H9 (cell line): ENCODE results near the gene CLIP4. TPM values are rescaled to one million over a fixed set of nuclear protein-coding genes. Genes with fewer than 3 reads are reported as not detected.

Experiments used
- DNase-seq: peaks from one replicate; pipeline ENCODE4 v3.0.0-alpha.2; 2017
- H2AFZ ChIP-seq: one replicate; pipeline ENCODE4 v1.6.1; 2013; ENCODE audit warnings: mild to moderate bottlenecking, low read length, control low read depth, moderate library complexity
- H2AK5ac ChIP-seq: 2 replicates; pipeline ENCODE4 v1.6.1; 2013; ENCODE audit warnings: low read length, control low read depth, mixed read lengths; ENCODE audit not compliant: insufficient read length
- H2BK120ac ChIP-seq: one replicate; pipeline ENCODE4 v1.6.1; 2013; ENCODE audit warnings: low read depth, mild to moderate bottlenecking, low read length, control low read depth, inconsistent platforms; ENCODE audit not compliant: poor library complexity, severe bottlenecking
- H2BK12ac ChIP-seq: 2 replicates; pipeline ENCODE4 v1.6.1; 2013; ENCODE audit warnings: low read length, control low read depth, mixed read lengths, low read depth; ENCODE audit not compliant: insufficient read length
- H2BK15ac ChIP-seq: 2 replicates; pipeline ENCODE4 v1.6.1; 2013; ENCODE audit warnings: low read depth, low read length, control low read depth
- H2BK20ac ChIP-seq: one replicate; pipeline ENCODE4 v1.6.1; 2013; ENCODE audit warnings: low read depth, mild to moderate bottlenecking, low read length, control low read depth, inconsistent platforms; ENCODE audit not compliant: poor library complexity, severe bottlenecking
- H2BK5ac ChIP-seq: 2 replicates; pipeline ENCODE4 v1.6.1; 2013; ENCODE audit warnings: low read length, control low read depth, mixed read lengths; ENCODE audit not compliant: insufficient read length
- H3K14ac ChIP-seq: 2 replicates; pipeline ENCODE4 v1.6.1; 2013; ENCODE audit warnings: low read length, control low read depth; ENCODE audit not compliant: insufficient read depth
- H3K18ac ChIP-seq: 2 replicates; pipeline ENCODE4 v1.6.1; 2013; ENCODE audit warnings: low read depth, mild to moderate bottlenecking, mixed read lengths, low read length, control low read depth; ENCODE audit not compliant: insufficient read length
- H3K23ac ChIP-seq: 2 replicates; pipeline ENCODE4 v1.6.1; 2013; ENCODE audit warnings: low read length, control low read depth, mixed read lengths, low read depth; ENCODE audit not compliant: insufficient read length
- H3K23me2 ChIP-seq: 2 replicates; pipeline ENCODE4 v1.6.1; 2013; ENCODE audit warnings: low read depth, mild to moderate bottlenecking, mixed read lengths, low read length, control low read depth; ENCODE audit not compliant: insufficient read length, poor library complexity, severe bottlenecking
- H3K27ac ChIP-seq: 2 replicates; pipeline ENCODE4 v1.5.1; 2013; ENCODE audit warnings: low read length, control low read depth, mixed read lengths, low read depth; ENCODE audit not compliant: insufficient read length
- H3K27me3 ChIP-seq: 2 replicates; pipeline ENCODE4 v1.6.1; 2013; ENCODE audit warnings: low read length, control low read depth, inconsistent platforms; ENCODE audit not compliant: insufficient read depth
- H3K4ac ChIP-seq: 2 replicates; pipeline ENCODE4 v1.6.1; 2013; ENCODE audit warnings: low read depth, mild to moderate bottlenecking, control low read depth, inconsistent platforms, low read length, moderate library complexity
- H3K4me1 ChIP-seq: 2 replicates; pipeline ENCODE4 v1.6.1; 2013; ENCODE audit warnings: low read length, control low read depth, inconsistent platforms; ENCODE audit not compliant: insufficient read depth
- H3K4me2 ChIP-seq: 2 replicates; pipeline ENCODE4 v1.6.1; 2013; ENCODE audit warnings: low read length, control low read depth, mixed read lengths; ENCODE audit not compliant: insufficient read length, insufficient read depth
- H3K56ac ChIP-seq: 2 replicates; pipeline ENCODE4 v1.6.1; 2013; ENCODE audit warnings: low read depth, mild to moderate bottlenecking, mixed read lengths, low read length, control low read depth; ENCODE audit not compliant: insufficient read length
- H3K79me1 ChIP-seq: 2 replicates; pipeline ENCODE4 v1.6.1; 2013; ENCODE audit warnings: low read depth, mild to moderate bottlenecking, moderate library complexity, low read length, control low read depth, inconsistent platforms; ENCODE audit not compliant: insufficient read depth, poor library complexity, severe bottlenecking
- H3K79me2 ChIP-seq: 2 replicates; pipeline ENCODE4 v1.6.1; 2013; ENCODE audit warnings: low read length, control low read depth, inconsistent platforms; ENCODE audit not compliant: insufficient read depth
- H3K9ac ChIP-seq: 2 replicates; pipeline ENCODE4 v1.6.1; 2013; ENCODE audit warnings: low read length, control low read depth, mixed read lengths; ENCODE audit not compliant: insufficient read length; ENCODE audit errors: extremely low read depth
- H3K9me3 ChIP-seq: one replicate; pipeline ENCODE4 v1.6.1; 2013; ENCODE audit warnings: low read depth, low read length, inconsistent platforms; ENCODE audit not compliant: control insufficient read depth
- H3T11ph ChIP-seq: one replicate; pipeline ENCODE4 v1.6.1; 2013; ENCODE audit warnings: mild to moderate bottlenecking, low read length, control low read depth, inconsistent platforms
- H4K20me1 ChIP-seq: one replicate; pipeline ENCODE4 v1.6.1; 2013; ENCODE audit not compliant: control insufficient read depth, insufficient read length, insufficient read depth
- H4K5ac ChIP-seq: 2 replicates; pipeline ENCODE4 v1.6.1; 2013; ENCODE audit warnings: low read depth, mild to moderate bottlenecking, mixed read lengths, low read length, control low read depth; ENCODE audit not compliant: insufficient read length
- H4K8ac ChIP-seq: replicated peaks from 2 replicates; pipeline ENCODE4 v1.6.1; 2013; ENCODE audit warnings: low read length, control low read depth, mixed read lengths, low read depth; ENCODE audit not compliant: insufficient read length
- H4K91ac ChIP-seq: 2 replicates; pipeline ENCODE4 v1.6.1; 2013; ENCODE audit warnings: low read depth, mild to moderate bottlenecking, moderate library complexity, mixed read lengths, low read length, control low read depth; ENCODE audit not compliant: insufficient read length
- H3K27ac Mint-ChIP-seq, 3 experiments: 2 replicates in 2 of 3; 3 replicates in 1 of 3; pipeline ENCODE4 v1.8.0; 2020 to 2021; ENCODE audit warnings: mixed read lengths in 3 of 3, mild to moderate bottlenecking in 1 of 3, moderate library complexity in 1 of 3
- H3K27me3 Mint-ChIP-seq: 2 replicates; pipeline ENCODE4 v1.8.0; 2021; ENCODE audit warnings: low read depth, mild to moderate bottlenecking, moderate library complexity, mixed read lengths
- H3K36me3 Mint-ChIP-seq, 3 experiments: 2 replicates in 2 of 3; 3 replicates in 1 of 3; pipeline ENCODE4 v1.8.0; 2020 to 2021; ENCODE audit warnings: low read depth in 3 of 3, mixed read lengths in 3 of 3; ENCODE audit not compliant: insufficient read depth in 1 of 3
- H3K4me1 Mint-ChIP-seq, 2 experiments: 2 replicates each; pipeline ENCODE4 v1.8.0; 2020; ENCODE audit warnings: mixed read lengths in 2 of 2
- H3K4me3 Mint-ChIP-seq, 2 experiments: 2 replicates in 1 of 2; 3 replicates in 1 of 2; pipeline ENCODE4 v1.8.0; 2020 to 2021; ENCODE audit warnings: mild to moderate bottlenecking in 2 of 2, mixed read lengths in 2 of 2, moderate library complexity in 1 of 2
- H3K9me3 Mint-ChIP-seq, 2 experiments: 2 replicates in 1 of 2; 3 replicates in 1 of 2; pipeline ENCODE4 v1.8.0; 2020; ENCODE audit warnings: mild to moderate bottlenecking in 2 of 2, mixed read lengths in 2 of 2, moderate library complexity in 1 of 2
- whole genome bisulfite sequencing: extraction: QIAGEN DNeasy Blood & Tissue Kit; methylation state at CpG from one replicate; pipeline ENCODE4 v1.1.7; 2013; ENCODE audit warnings: missing lambda C conversion rate, low lambda C conversion rate, mixed read lengths; ENCODE audit not compliant: insufficient read length; ENCODE audit errors: extremely low coverage; 5-methylcytosine and 5-hydroxymethylcytosine counted together
- total RNA-seq: library from RNA; stranded (reverse); gene quantifications from 2 replicates; pipeline ENCODE4 v1.2.1, GENCODE V29; 2021
- TF ChIP-seq, protein P1 (sequence below): fragments of 200-600 bp; sonication (generic); conservative IDR thresholded peaks from 3 replicates; pipeline ENCODE4 v1.8.0; 2021; ENCODE audit warnings: antibody characterized with exemption, mild to moderate bottlenecking

Gene CLIP4
- total RNA-seq, 1 experiment from 2014 or later, result 0.66 TPM

- Histone ChIP-seq H3K4ac (no peak overlapping the region), H3K23me2 (no peaks in the 10 kb centered on the region), H4K5ac (no peak overlapping the region), H2AFZ (no peak overlapping the region), H3K23ac (no peak overlapping the region), H2BK120ac (no peak overlapping the region), H4K8ac (no peak overlapping the region), H3K18ac (no peak overlapping the region), H3K27me3 (no peaks in the 10 kb centered on the region), H3K56ac (no peak overlapping the region), H3T11ph (no peak overlapping the region), H2BK5ac (no peak overlapping the region), H3K9me3 (no peaks in the 10 kb centered on the region), H3K14ac (no peak overlapping the region), H4K91ac (no peak overlapping the region), H3K27ac (no peak overlapping the region), H2BK20ac (no peak overlapping the region), H4K20me1 (no peaks in the 10 kb centered on the region), H3K4me1 (no peaks in the 10 kb centered on the region), H3K79me2 (no peaks in the 10 kb centered on the region), H3K79me1 (no peaks in the 10 kb centered on the region), H3K9ac (no peak overlapping the region), H2BK12ac (no peak overlapping the region), H2AK5ac (no peak overlapping the region), H2BK15ac (no peak overlapping the region), H3K4me2 (no peak overlapping the region)
- no peaks in the 10 kb centered on the region for H3K9me3 Mint-ChIP-seq
- no peaks in the 10 kb centered on the region for H3K36me3 Mint-ChIP-seq
- peaks cover 6 to 12% of the 10 kb centered on the region in 2 experiments for H3K4me1 Mint-ChIP-seq
- WGBS, result no CpG with 5 or more reads among the region's 7 CpGs
- TF ChIP-seq, protein P1, sequence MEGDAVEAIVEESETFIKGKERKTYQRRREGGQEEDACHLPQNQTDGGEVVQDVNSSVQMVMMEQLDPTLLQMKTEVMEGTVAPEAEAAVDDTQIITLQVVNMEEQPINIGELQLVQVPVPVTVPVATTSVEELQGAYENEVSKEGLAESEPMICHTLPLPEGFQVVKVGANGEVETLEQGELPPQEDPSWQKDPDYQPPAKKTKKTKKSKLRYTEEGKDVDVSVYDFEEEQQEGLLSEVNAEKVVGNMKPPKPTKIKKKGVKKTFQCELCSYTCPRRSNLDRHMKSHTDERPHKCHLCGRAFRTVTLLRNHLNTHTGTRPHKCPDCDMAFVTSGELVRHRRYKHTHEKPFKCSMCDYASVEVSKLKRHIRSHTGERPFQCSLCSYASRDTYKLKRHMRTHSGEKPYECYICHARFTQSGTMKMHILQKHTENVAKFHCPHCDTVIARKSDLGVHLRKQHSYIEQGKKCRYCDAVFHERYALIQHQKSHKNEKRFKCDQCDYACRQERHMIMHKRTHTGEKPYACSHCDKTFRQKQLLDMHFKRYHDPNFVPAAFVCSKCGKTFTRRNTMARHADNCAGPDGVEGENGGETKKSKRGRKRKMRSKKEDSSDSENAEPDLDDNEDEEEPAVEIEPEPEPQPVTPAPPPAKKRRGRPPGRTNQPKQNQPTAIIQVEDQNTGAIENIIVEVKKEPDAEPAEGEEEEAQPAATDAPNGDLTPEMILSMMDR, result no peak
- H3K4me3 Mint-ChIP-seq, result no peak overlapping the region
- no peak overlapping the region for H3K27ac Mint-ChIP-seq
- DNase-seq, result no peak
- peaks cover 4% of the 10 kb centered on the region; the same call in 1 of the 2 replicates for H3K27me3 Mint-ChIP-seq
Measured at GRCh38 chr2:29223851-29224692, 108.9 kb downstream of the CLIP4 start.
